Fibroblast of villous mesenchyme (primary cell): ENCODE measurements around the gene ABLIM2. TPM values are rescaled to one million over a fixed set of nuclear protein-coding genes. Genes with fewer than 3 reads are reported as not detected.

Experiments
- DNase-seq: peaks from one replicate; pipeline ENCODE4 v3.0.0-alpha.2; 2010; ENCODE audit warnings: low read depth
- H3K4me3 ChIP-seq: 2 replicates; pipeline ENCODE4 v1.5.1; 2011; ENCODE audit warnings: low read depth, mild to moderate bottlenecking, low read length
- CTCF ChIP-seq: IDR thresholded peaks from 2 replicates; pipeline ENCODE4 v1.5.1; 2012; ENCODE audit warnings: low read depth, mild to moderate bottlenecking, low read length; ENCODE audit not compliant: insufficient read depth
- total RNA-seq: library from RNA; depleted of rRNA; stranded (reverse); fragments of >200 nt; gene quantifications from 2 replicates; pipeline ENCODE4 v1.2.3, GENCODE V29; 2012

The ABLIM2 gene
- total RNA-seq, 1 donor: under 0.01 TPM

- H3K4me3 ChIP-seq: no peak overlapping the region
- DNase-seq: peak; percentile 61
- no peak for TF ChIP-seq CTCF
Observed at GRCh38 chr4:7988437-7988836, 170.2 kb downstream of the ABLIM2 start.

- DNase-seq: peak; percentile 78
Observed at GRCh38 chr4:7987148-7987989, 171.2 kb downstream of the ABLIM2 start.

GRCh38 chr4:7985891-7986441 is 172.6 kb downstream of the ABLIM2 start:
- no peak overlapping the region for H3K4me3 ChIP-seq
- no peak for TF ChIP-seq CTCF
- DNase-seq: peak; percentile 57

More at GRCh38 chr4:7987148-7987989, 171.2 kb downstream of the ABLIM2 start:
- no peak overlapping the region for H3K4me3 ChIP-seq
- peak; percentile 90 for TF ChIP-seq CTCF

- no peak for TF ChIP-seq CTCF
- no peak for DNase-seq
- H3K4me3 ChIP-seq: no peak overlapping the region
Observed at GRCh38 chr4:7985072-7985471, 173.5 kb downstream of the ABLIM2 start.

- H3K4me3 ChIP-seq: no peak overlapping the region
- DNase-seq: no peak
- no peak for TF ChIP-seq CTCF
Observed at GRCh38 chr4:7984286-7984925, 174.2 kb downstream of the ABLIM2 start.

GRCh38 chr4:7983296-7983695 is 175.3 kb downstream of the ABLIM2 start:
- no peak for DNase-seq
- no peak for TF ChIP-seq CTCF
- no peak overlapping the region for H3K4me3 ChIP-seq
